HepG2 (cell line): Measurements from ENCODE around the gene EPHB4. TPM values are rescaled to one million over a fixed set of nuclear protein-coding genes. Genes with fewer than 3 reads are reported as not detected.

Experiments
- BCL6 ChIP-seq: IDR thresholded peaks from 2 replicates; pipeline ENCODE4 v1.6.1; 2016; ENCODE audit warnings: missing genetic modification reagents, missing compliant biosample characterization
- HDAC1 ChIP-seq: sonication (generic); formaldehyde crosslinking; IDR thresholded peaks from 2 replicates; pipeline ENCODE4 v1.5.1; 2020; ENCODE audit warnings: mild to moderate bottlenecking, missing genetic modification reagents
- KDM5A ChIP-seq: fragments of 200-600 bp; sonication (generic); IDR thresholded peaks from 2 replicates; pipeline ENCODE4 v1.7.0; 2018; ENCODE audit warnings: antibody characterized with exemption, mild to moderate bottlenecking, low read length, borderline replicate concordance
- MBD4 ChIP-seq: IDR thresholded peaks from 2 replicates; pipeline ENCODE4 v1.6.1; 2012; ENCODE audit warnings: low read length, inconsistent platforms, borderline replicate concordance
- NFATC3 ChIP-seq: sonication (generic); formaldehyde crosslinking; IDR thresholded peaks from 2 replicates; pipeline ENCODE4 v1.5.1; 2020; ENCODE audit warnings: mild to moderate bottlenecking, missing genetic modification reagents
- NR2F1 ChIP-seq, 2 experiments: fragments of 450-650 bp in 1 of 2; formaldehyde crosslinking in 1 of 2; IDR thresholded peaks; 2 replicates each; pipeline versions ENCODE4 v1.5.0 to v1.6.1; 2016 to 2020; ENCODE audit warnings: mild to moderate bottlenecking in 1 of 2, missing compliant biosample characterization in 1 of 2, missing genetic modification reagents in 1 of 2, moderate library complexity in 1 of 2
- NRL ChIP-seq: sonication (generic); formaldehyde crosslinking; IDR thresholded peaks from 2 replicates; pipeline ENCODE4 v1.5.0; 2020; ENCODE audit warnings: missing genetic modification reagents, mild to moderate bottlenecking, moderate library complexity, borderline replicate concordance
- ONECUT2 ChIP-seq: sonication (generic); formaldehyde crosslinking; IDR thresholded peaks from 2 replicates; pipeline ENCODE4 v1.4.0; 2020; ENCODE audit warnings: missing genetic modification reagents
- RFXAP ChIP-seq: sonication (generic); formaldehyde crosslinking; IDR thresholded peaks from 2 replicates; pipeline ENCODE4 v1.4.0; 2020; ENCODE audit warnings: missing genetic modification reagents, borderline replicate concordance
- TCF12 ChIP-seq, 2 experiments: fragments of 450-650 bp in 1 of 2; sonication (generic) in 1 of 2; formaldehyde crosslinking in 1 of 2; IDR thresholded peaks; 2 replicates each; pipeline versions ENCODE4 v1.6.1 to v1.8.0; 2017 to 2022; ENCODE audit warnings: antibody characterized with exemption in 1 of 2, mild to moderate bottlenecking in 1 of 2, missing genetic modification reagents in 1 of 2, moderate library complexity in 1 of 2
- ZNF10 ChIP-seq: sonication (generic); formaldehyde crosslinking; IDR thresholded peaks from 2 replicates; pipeline ENCODE4 v1.4.0; 2020; ENCODE audit warnings: mild to moderate bottlenecking, low read depth, missing genetic modification reagents, borderline replicate concordance
- ZNF17 ChIP-seq: sonication (generic); formaldehyde crosslinking; IDR thresholded peaks from 2 replicates; pipeline ENCODE4 v1.5.0; 2020; ENCODE audit warnings: mild to moderate bottlenecking, missing genetic modification reagents
- ZNF431 ChIP-seq: sonication (generic); formaldehyde crosslinking; IDR thresholded peaks from 2 replicates; pipeline ENCODE4 v1.9.0; 2022; ENCODE audit warnings: missing genetic modification reagents, low read depth, mild to moderate bottlenecking, borderline replicate concordance
- ZNF484 ChIP-seq: sonication (generic); formaldehyde crosslinking; IDR thresholded peaks from 2 replicates; pipeline ENCODE4 v1.5.1; 2020; ENCODE audit warnings: mild to moderate bottlenecking, low read depth, missing genetic modification reagents, borderline replicate concordance
- ZNF724P ChIP-seq: sonication (generic); formaldehyde crosslinking; IDR thresholded peaks from 2 replicates; pipeline ENCODE4 v1.8.0; 2022; ENCODE audit warnings: missing genetic modification reagents, borderline replicate concordance
- polyA plus RNA-seq, 8 experiments: library from polyadenylated mRNA; depleted of rRNA in 3 of 8; stranded (reverse) in 7 of 8; unstranded in 1 of 8; fragments of >200 nt; fragmentation: Illumina TruSeq in 4 of 8; extraction: Trizol in 4 of 8; gene quantifications; 2 replicates each; pipeline versions ENCODE4 v1.2.1 to v1.2.3, GENCODE V29; 2011 to 2016; ENCODE audit warnings: low read depth in 4 of 8, missing spikeins in 1 of 8, mixed read lengths in 1 of 8; ENCODE audit not compliant: insufficient read depth in 1 of 8
- total RNA-seq, 5 experiments: library from RNA; depleted of rRNA; stranded (reverse); fragments of >200 nt; fragmentation: Illumina TruSeq; extraction: Trizol; gene quantifications; 2 replicates each; pipeline ENCODE4 v1.2.3, GENCODE V29; 2016; ENCODE audit warnings: low read depth in 1 of 5
- TF ChIP-seq, protein P1 (sequence below): sonication (generic); IDR thresholded peaks from 2 replicates; pipeline ENCODE4 v1.6.1; 2016; ENCODE audit warnings: low read depth, borderline replicate concordance
- TF ChIP-seq, protein P2 (sequence below), 2 experiments: IDR thresholded peaks; 2 replicates each; pipeline ENCODE4 v1.6.1; 2011 to 2012; ENCODE audit warnings: low read length in 2 of 2, borderline replicate concordance in 1 of 2, low read depth in 1 of 2, mild to moderate bottlenecking in 1 of 2, moderate library complexity in 1 of 2
- TF ChIP-seq, protein P3 (sequence below): sonication (generic); formaldehyde crosslinking; IDR thresholded peaks from 2 replicates; pipeline ENCODE4 v1.5.1; 2020; ENCODE audit warnings: mild to moderate bottlenecking, missing genetic modification reagents

EPHB4 gene
- total and polyA plus RNA-seq, 2 of the 13 experiments (the other 11 are each of a cell fraction or from before 2014, with no cell fraction given) = 61.4 to 69.6 TPM

DNA sequence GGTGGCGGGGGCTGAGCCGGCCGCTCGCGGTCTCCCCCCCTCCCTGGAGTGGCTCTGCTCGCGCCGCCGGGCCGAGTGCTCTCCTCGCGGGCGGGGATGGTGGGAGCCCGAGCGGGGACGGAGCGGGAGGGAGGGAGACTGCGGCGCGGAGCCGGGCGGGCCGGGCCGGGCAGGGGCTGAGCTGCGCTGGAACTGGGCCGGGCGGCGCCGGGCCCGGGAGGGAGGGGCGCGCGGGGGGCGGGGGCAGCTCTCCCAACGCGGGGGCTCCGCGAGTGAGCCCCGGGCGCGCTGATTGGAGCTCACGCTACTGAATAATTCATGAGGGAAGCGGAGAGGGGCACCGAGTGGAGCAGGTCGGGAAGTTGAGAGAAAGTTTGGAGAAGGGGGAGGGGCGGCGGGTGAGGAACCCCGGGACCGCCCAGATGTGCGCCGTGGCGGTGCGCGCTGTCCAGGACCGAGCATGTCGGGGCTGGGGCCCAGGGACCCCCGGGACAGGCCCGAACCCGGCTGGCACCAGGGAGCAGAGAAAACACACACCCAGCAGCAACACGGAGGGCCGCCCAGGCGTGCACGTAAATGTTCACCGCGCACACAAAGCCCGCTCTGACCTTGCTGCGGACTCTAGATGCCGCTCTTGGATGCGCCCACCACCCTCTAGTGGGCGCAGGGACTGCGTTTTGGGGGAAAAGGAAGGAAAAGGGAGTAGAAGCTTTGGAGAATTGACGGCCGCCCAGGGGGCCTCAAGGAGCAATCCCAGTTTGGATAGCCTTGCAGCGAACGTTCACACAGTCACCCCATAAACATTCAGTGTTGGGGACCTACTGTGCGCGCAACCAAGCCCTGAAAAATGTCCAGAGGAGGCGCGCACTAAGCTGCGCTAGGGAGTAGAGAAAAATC lies at the start of gene EPHB4 (continued):
- TF ChIP-seq ZNF724P (no peak), NFATC3 (CRISPR knock-in tag) (0 out of 2 replicates have a peak, but pooled peaks have one; percentile 56), ZNF17 (CRISPR knock-in tag) (no peak), TCF12 (IDR thresholded peaks at IDR 0.05) (no peak), TCF12 (CRISPR knock-in tag; IDR thresholded peaks at IDR 0.05) (peak; percentile 75; the same call in 1 of the 2 replicates), ONECUT2 (CRISPR knock-in tag) (no peak), HDAC1 (peak; percentile 67; the same call in 1 of the 2 replicates), MBD4 (no peak), ZNF484 (CRISPR knock-in tag) (no peak), RFXAP (no peak; the same call in 1 of the 2 replicates), NRL (CRISPR knock-in tag) (peak; percentile 87), ZNF431 (CRISPR knock-in tag) (no peak), BCL6 (CRISPR knock-in tag) (no peak), ZNF10 (CRISPR knock-in tag) (no peak), NR2F1 (CRISPR knock-in tag; IDR thresholded peaks at IDR 0.05) (peak in 1 of 2 experiments; percentile 19; a peak in 1 of 4 replicates), KDM5A (peak; percentile 30; the same call in 1 of the 2 replicates)
- TF ChIP-seq, protein P1, sequence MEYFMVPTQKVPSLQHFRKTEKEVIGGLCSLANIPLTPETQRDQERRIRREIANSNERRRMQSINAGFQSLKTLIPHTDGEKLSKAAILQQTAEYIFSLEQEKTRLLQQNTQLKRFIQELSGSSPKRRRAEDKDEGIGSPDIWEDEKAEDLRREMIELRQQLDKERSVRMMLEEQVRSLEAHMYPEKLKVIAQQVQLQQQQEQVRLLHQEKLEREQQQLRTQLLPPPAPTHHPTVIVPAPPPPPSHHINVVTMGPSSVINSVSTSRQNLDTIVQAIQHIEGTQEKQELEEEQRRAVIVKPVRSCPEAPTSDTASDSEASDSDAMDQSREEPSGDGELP = peak; percentile 38; the same call in 1 of the 2 replicates
- TF ChIP-seq, protein P2, sequence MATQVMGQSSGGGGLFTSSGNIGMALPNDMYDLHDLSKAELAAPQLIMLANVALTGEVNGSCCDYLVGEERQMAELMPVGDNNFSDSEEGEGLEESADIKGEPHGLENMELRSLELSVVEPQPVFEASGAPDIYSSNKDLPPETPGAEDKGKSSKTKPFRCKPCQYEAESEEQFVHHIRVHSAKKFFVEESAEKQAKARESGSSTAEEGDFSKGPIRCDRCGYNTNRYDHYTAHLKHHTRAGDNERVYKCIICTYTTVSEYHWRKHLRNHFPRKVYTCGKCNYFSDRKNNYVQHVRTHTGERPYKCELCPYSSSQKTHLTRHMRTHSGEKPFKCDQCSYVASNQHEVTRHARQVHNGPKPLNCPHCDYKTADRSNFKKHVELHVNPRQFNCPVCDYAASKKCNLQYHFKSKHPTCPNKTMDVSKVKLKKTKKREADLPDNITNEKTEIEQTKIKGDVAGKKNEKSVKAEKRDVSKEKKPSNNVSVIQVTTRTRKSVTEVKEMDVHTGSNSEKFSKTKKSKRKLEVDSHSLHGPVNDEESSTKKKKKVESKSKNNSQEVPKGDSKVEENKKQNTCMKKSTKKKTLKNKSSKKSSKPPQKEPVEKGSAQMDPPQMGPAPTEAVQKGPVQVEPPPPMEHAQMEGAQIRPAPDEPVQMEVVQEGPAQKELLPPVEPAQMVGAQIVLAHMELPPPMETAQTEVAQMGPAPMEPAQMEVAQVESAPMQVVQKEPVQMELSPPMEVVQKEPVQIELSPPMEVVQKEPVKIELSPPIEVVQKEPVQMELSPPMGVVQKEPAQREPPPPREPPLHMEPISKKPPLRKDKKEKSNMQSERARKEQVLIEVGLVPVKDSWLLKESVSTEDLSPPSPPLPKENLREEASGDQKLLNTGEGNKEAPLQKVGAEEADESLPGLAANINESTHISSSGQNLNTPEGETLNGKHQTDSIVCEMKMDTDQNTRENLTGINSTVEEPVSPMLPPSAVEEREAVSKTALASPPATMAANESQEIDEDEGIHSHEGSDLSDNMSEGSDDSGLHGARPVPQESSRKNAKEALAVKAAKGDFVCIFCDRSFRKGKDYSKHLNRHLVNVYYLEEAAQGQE (IDR thresholded peaks at IDR 0.05; ENCODE audit: borderline replicate concordance in 1 of 2, low read depth in 1 of 2, low read length in 2 of 2) = peak in 1 of 2 experiments; percentile 16; a peak in 1 of 4 replicates
- TF ChIP-seq, protein P3, sequence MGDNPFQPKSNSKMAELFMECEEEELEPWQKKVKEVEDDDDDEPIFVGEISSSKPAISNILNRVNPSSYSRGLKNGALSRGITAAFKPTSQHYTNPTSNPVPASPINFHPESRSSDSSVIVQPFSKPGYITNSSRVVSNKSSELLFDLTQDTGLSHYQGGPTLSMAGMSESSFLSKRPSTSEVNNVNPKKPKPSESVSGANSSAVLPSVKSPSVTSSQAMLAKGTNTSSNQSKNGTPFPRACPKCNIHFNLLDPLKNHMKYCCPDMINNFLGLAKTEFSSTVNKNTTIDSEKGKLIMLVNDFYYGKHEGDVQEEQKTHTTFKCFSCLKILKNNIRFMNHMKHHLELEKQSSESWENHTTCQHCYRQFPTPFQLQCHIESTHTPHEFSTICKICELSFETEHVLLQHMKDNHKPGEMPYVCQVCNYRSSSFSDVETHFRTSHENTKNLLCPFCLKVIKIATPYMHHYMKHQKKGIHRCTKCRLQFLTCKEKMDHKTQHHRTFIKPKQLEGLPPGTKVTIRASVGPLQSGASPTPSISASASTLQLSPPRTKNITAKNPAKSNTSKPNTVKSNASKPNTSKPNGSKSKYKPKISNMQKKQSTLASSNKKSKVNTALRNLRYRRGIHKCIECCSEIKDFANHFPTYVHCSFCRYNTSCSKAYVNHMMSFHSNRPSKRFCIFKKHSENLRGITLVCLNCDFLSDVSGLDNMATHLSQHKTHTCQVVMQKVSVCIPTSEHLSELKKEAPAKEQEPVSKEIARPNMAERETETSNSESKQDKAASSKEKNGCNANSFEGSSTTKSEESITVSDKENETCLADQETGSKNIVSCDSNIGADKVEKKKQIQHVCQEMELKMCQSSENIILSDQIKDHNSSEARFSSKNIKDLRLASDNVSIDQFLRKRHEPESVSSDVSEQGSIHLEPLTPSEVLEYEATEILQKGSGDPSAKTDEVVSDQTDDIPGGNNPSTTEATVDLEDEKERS (CRISPR knock-in tag) = 0 out of 2 replicates have a peak, but pooled peaks have one; percentile 42
